ENCODE data around the gene SYT1.

Gene SYT1

DNA sequence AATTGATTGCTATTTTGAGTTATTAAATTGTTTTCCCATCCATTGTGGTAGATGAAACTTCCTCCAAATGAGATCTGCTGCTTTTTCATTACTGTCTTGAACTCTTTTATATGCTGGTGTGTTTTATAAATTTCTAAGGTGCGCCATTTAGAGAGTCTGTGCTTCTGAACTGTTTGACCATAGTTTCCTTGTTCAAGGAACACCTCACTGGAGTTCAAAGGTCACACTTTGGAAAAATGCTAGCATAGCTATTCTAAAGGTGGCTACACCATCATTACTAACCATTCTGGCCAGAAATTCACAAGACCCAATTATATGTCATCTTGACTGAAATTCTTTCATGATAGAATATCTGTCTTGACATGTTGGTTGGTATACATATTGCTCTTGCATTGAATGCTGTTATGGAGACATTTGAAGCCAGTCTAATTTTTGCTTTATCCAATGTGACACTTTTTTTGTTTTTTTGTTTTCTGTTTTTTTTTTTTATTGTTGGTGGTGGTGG lies 556.7 kb downstream of the SYT1 start:
- TF ChIP-seq, protein P1, sequence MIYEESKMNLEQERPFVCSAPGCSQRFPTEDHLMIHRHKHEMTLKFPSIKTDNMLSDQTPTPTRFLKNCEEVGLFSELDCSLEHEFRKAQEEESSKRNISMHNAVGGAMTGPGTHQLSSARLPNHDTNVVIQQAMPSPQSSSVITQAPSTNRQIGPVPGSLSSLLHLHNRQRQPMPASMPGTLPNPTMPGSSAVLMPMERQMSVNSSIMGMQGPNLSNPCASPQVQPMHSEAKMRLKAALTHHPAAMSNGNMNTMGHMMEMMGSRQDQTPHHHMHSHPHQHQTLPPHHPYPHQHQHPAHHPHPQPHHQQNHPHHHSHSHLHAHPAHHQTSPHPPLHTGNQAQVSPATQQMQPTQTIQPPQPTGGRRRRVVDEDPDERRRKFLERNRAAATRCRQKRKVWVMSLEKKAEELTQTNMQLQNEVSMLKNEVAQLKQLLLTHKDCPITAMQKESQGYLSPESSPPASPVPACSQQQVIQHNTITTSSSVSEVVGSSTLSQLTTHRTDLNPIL (CRISPR knock-in tag; IDR thresholded peaks at IDR 0.05; ENCODE audit: low read depth), result no peak
- TF ChIP-seq ZC3H10 (CRISPR knock-in tag; IDR thresholded peaks at IDR 0.05) (no peak), SNAI2 (CRISPR knock-in tag; IDR thresholded peaks at IDR 0.05) (no peak), ZFP3 (CRISPR knock-in tag; IDR thresholded peaks at IDR 0.05) (no peak), ZNF8 (CRISPR knock-in tag; IDR thresholded peaks at IDR 0.05) (no peak), ZNF70 (CRISPR knock-in tag; IDR thresholded peaks at IDR 0.05) (no peak), TOX (CRISPR knock-in tag; IDR thresholded peaks at IDR 0.05; ENCODE audit: borderline replicate concordance) (no peak), ISL1 (CRISPR knock-in tag; IDR thresholded peaks at IDR 0.05) (no peak), ESRRG (CRISPR knock-in tag; IDR thresholded peaks at IDR 0.05) (no peak), BACH2 (CRISPR knock-in tag; IDR thresholded peaks at IDR 0.05; ENCODE audit: borderline replicate concordance) (no peak), ZFP30 (CRISPR knock-in tag; IDR thresholded peaks at IDR 0.05) (no peak), ZNF565 (CRISPR knock-in tag; conservative IDR thresholded peaks at IDR 0.05; ENCODE audit: low read depth) (no peak), CSDC2 (CRISPR knock-in tag; IDR thresholded peaks at IDR 0.05) (no peak)
- TF ChIP-seq, protein P2, sequence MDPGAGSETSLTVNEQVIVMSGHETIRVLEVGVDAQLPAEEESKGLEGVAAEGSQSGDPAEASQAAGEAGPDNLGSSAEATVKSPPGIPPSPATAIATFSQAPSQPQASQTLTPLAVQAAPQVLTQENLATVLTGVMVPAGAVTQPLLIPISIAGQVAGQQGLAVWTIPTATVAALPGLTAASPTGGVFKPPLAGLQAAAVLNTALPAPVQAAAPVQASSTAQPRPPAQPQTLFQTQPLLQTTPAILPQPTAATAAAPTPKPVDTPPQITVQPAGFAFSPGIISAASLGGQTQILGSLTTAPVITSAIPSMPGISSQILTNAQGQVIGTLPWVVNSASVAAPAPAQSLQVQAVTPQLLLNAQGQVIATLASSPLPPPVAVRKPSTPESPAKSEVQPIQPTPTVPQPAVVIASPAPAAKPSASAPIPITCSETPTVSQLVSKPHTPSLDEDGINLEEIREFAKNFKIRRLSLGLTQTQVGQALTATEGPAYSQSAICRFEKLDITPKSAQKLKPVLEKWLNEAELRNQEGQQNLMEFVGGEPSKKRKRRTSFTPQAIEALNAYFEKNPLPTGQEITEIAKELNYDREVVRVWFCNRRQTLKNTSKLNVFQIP (CRISPR knock-in tag; IDR thresholded peaks at IDR 0.05; ENCODE audit: borderline replicate concordance, low read depth), result no peak
- TF ChIP-seq, protein P3, sequence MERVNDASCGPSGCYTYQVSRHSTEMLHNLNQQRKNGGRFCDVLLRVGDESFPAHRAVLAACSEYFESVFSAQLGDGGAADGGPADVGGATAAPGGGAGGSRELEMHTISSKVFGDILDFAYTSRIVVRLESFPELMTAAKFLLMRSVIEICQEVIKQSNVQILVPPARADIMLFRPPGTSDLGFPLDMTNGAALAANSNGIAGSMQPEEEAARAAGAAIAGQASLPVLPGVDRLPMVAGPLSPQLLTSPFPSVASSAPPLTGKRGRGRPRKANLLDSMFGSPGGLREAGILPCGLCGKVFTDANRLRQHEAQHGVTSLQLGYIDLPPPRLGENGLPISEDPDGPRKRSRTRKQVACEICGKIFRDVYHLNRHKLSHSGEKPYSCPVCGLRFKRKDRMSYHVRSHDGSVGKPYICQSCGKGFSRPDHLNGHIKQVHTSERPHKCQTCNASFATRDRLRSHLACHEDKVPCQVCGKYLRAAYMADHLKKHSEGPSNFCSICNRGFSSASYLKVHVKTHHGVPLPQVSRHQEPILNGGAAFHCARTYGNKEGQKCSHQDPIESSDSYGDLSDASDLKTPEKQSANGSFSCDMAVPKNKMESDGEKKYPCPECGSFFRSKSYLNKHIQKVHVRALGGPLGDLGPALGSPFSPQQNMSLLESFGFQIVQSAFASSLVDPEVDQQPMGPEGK (CRISPR knock-in tag; IDR thresholded peaks at IDR 0.05; ENCODE audit: borderline replicate concordance), result no peak
- TF ChIP-seq, protein P4, sequence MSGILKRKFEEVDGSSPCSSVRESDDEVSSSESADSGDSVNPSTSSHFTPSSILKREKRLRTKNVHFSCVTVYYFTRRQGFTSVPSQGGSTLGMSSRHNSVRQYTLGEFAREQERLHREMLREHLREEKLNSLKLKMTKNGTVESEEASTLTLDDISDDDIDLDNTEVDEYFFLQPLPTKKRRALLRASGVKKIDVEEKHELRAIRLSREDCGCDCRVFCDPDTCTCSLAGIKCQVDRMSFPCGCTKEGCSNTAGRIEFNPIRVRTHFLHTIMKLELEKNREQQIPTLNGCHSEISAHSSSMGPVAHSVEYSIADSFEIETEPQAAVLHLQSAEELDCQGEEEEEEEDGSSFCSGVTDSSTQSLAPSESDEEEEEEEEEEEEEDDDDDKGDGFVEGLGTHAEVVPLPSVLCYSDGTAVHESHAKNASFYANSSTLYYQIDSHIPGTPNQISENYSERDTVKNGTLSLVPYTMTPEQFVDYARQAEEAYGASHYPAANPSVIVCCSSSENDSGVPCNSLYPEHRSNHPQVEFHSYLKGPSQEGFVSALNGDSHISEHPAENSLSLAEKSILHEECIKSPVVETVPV (CRISPR knock-in tag; IDR thresholded peaks at IDR 0.05), result no peak
- TF ChIP-seq, protein P5, sequence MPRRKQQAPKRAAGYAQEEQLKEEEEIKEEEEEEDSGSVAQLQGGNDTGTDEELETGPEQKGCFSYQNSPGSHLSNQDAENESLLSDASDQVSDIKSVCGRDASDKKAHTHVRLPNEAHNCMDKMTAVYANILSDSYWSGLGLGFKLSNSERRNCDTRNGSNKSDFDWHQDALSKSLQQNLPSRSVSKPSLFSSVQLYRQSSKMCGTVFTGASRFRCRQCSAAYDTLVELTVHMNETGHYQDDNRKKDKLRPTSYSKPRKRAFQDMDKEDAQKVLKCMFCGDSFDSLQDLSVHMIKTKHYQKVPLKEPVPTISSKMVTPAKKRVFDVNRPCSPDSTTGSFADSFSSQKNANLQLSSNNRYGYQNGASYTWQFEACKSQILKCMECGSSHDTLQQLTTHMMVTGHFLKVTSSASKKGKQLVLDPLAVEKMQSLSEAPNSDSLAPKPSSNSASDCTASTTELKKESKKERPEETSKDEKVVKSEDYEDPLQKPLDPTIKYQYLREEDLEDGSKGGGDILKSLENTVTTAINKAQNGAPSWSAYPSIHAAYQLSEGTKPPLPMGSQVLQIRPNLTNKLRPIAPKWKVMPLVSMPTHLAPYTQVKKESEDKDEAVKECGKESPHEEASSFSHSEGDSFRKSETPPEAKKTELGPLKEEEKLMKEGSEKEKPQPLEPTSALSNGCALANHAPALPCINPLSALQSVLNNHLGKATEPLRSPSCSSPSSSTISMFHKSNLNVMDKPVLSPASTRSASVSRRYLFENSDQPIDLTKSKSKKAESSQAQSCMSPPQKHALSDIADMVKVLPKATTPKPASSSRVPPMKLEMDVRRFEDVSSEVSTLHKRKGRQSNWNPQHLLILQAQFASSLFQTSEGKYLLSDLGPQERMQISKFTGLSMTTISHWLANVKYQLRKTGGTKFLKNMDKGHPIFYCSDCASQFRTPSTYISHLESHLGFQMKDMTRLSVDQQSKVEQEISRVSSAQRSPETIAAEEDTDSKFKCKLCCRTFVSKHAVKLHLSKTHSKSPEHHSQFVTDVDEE (CRISPR knock-in tag; IDR thresholded peaks at IDR 0.05), result no peak
- ATAC-seq, result no peak

DNA sequence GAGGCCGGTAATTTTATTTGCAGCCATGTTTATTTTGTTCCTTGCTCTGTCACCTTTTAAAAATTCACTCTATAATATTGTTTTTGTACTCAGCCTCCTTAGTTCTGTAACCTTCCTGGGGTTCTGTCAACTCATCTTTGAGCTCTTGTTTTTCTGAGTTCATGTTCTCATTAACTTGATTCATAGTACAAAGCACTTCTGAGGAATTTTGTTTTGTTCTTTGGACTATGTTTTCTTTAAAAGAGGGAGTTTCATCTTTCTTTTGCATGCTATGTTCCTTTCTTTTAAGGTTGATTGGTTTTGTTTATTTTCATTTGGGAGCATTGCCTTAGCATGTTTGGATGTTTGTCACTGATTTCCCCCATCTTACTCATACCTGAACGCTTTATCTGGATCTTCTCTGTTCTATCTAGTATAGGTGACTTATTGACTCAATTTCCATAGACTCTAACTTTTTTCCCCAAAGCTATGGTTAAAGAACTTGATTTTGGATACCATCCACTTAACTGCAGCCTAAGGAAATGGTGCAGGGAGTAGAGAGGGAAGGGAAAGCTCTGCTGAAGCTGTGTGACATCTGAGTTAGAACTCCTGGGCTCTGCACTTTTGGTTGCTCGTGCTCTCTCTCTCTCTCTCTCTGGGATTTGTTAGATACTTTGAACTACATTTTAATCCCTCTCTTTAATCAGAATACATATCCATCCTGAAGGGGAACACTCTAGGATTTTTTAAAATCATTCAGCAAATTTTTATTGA lies 557.7 kb downstream of the SYT1 start:
- no peak for TF ChIP-seq GLIS3 (CRISPR knock-in tag; IDR thresholded peaks at IDR 0.05)
- TF ChIP-seq ZNF565 (CRISPR knock-in tag; conservative IDR thresholded peaks at IDR 0.05; ENCODE audit: low read depth), result no peak
- no peak for TF ChIP-seq SNAI2 (CRISPR knock-in tag; IDR thresholded peaks at IDR 0.05)
- TF ChIP-seq CSDC2 (CRISPR knock-in tag; IDR thresholded peaks at IDR 0.05), result no peak
- TF ChIP-seq, protein P1 (CRISPR knock-in tag; IDR thresholded peaks at IDR 0.05; ENCODE audit: low read depth), result no peak
- no peak for TF ChIP-seq ISL1 (CRISPR knock-in tag; IDR thresholded peaks at IDR 0.05)
- TF ChIP-seq OSR1 (CRISPR knock-in tag; IDR thresholded peaks at IDR 0.05), result no peak
- TF ChIP-seq, protein P4 (CRISPR knock-in tag; IDR thresholded peaks at IDR 0.05), result no peak
- TF ChIP-seq BACH2 (CRISPR knock-in tag; IDR thresholded peaks at IDR 0.05; ENCODE audit: borderline replicate concordance), result no peak
- TF ChIP-seq RARB (CRISPR knock-in tag; IDR thresholded peaks at IDR 0.05), result no peak
- TF ChIP-seq ZNF8 (CRISPR knock-in tag; IDR thresholded peaks at IDR 0.05), result no peak
- no peak for ATAC-seq

Data from SK-N-SH treated with all-trans-retinoic acid at 6 μM for 48 hours (cell line).